ENCODE measurements around the gene RASGEF1B.

RASGEF1B gene

GRCh38 chr4:81499840-81500239 is 28.1 kb upstream of the RASGEF1B start:
- no peak for DNase-seq (ENCODE audit: low read depth)
- no peak overlapping the region for H3K4me3 ChIP-seq (ENCODE audit: low read length)
- TF ChIP-seq, protein P1, sequence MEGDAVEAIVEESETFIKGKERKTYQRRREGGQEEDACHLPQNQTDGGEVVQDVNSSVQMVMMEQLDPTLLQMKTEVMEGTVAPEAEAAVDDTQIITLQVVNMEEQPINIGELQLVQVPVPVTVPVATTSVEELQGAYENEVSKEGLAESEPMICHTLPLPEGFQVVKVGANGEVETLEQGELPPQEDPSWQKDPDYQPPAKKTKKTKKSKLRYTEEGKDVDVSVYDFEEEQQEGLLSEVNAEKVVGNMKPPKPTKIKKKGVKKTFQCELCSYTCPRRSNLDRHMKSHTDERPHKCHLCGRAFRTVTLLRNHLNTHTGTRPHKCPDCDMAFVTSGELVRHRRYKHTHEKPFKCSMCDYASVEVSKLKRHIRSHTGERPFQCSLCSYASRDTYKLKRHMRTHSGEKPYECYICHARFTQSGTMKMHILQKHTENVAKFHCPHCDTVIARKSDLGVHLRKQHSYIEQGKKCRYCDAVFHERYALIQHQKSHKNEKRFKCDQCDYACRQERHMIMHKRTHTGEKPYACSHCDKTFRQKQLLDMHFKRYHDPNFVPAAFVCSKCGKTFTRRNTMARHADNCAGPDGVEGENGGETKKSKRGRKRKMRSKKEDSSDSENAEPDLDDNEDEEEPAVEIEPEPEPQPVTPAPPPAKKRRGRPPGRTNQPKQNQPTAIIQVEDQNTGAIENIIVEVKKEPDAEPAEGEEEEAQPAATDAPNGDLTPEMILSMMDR (IDR thresholded peaks at IDR 0.05; ENCODE audit: insufficient read depth, low read depth, low read length, missing control alignments) = no peak

GRCh38 chr4:81498551-81499099 is 26.9 kb upstream of the RASGEF1B start:
- DNase-seq (ENCODE audit: low read depth) = no peak
- no peak overlapping the region for H3K4me3 ChIP-seq (ENCODE audit: low read length)
- TF ChIP-seq, protein P1 (IDR thresholded peaks at IDR 0.05; ENCODE audit: insufficient read depth, low read depth, low read length, missing control alignments) = no peak

DNA sequence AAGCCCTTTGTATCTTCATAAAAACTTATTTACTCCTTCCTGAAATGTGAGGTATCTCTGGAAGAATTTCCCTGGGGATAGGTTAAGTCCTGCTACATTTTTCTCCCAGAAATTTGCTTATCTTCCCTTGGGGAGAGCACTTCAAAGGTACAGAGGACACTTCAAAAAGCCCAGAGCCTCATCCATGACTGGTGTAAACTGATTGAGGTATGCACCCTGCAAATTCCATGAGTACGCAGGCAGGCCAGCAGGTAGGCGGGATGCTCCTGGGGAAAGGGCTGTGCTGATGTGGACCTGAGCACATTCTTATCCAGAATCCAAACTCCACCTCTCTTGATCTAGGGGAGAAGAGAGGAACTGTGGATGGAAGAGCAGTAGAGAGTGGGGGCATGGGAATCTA is 26.3 kb upstream of the RASGEF1B start:
- TF ChIP-seq, protein P1 (IDR thresholded peaks at IDR 0.05; ENCODE audit: insufficient read depth, low read depth, low read length, missing control alignments) = no peak
- H3K4me3 ChIP-seq (ENCODE audit: low read length) = no peak overlapping the region
- no peak for DNase-seq (ENCODE audit: low read depth)

DNA sequence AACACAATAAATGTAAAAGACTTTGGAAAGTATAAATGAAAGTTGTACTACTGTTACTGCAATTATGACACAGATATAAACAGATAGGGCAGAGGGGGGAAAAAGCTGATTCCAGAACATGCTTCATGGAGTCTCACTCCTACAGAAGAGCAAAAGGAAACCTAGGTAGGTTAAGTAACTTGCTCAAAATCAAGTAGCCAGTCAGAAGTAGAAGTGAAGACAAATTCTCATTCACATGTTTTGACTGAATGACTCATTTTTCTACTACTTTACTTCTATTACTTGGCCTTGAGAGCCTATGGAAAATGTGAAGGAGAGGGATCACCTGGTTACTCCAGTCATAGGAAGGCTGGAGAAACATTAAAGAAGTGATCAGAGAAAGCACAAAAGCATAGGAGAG is 23.6 kb upstream of the RASGEF1B start:
- no peak for DNase-seq (ENCODE audit: low read depth)
- TF ChIP-seq, protein P1 (IDR thresholded peaks at IDR 0.05; ENCODE audit: insufficient read depth, low read depth, low read length, missing control alignments) = no peak
- H3K4me3 ChIP-seq (ENCODE audit: low read length) = no peak overlapping the region

DNA sequence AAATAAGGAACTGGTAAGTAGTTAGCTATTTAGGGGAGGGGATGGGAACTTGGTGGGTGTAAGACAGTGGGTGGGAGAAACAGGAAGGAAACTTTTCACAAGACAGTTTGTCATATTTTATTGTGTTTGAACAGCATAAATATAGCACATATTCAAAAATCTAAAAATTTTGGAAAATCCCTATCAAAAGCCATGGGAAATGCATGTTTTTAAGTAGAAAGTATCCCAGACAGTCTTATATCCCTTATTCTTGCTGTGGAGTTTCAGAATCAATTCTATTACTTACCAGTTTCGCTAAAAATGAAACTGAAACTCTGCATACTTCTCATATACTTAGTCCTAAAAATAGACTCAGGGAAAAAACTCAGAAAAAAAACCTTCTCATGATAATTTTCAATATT is 22.3 kb upstream of the RASGEF1B start:
- no peak for DNase-seq (ENCODE audit: low read depth)
- TF ChIP-seq, protein P1 (IDR thresholded peaks at IDR 0.05; ENCODE audit: insufficient read depth, low read depth, low read length, missing control alignments) = no peak
- H3K4me3 ChIP-seq (ENCODE audit: low read length) = no peak overlapping the region

- TF ChIP-seq, protein P1 (IDR thresholded peaks at IDR 0.05; ENCODE audit: insufficient read depth, low read depth, low read length, missing control alignments) = no peak
- no peak overlapping the region for H3K4me3 ChIP-seq (ENCODE audit: low read length)
- peak; percentile 45 for DNase-seq (ENCODE audit: low read depth)
Measured at GRCh38 chr4:81492606-81493230, 21.0 kb upstream of the RASGEF1B start.

GRCh38 chr4:81491943-81492342 is 20.2 kb upstream of the RASGEF1B start:
- no peak overlapping the region for H3K4me3 ChIP-seq (ENCODE audit: low read length)
- TF ChIP-seq, protein P1 (IDR thresholded peaks at IDR 0.05; ENCODE audit: insufficient read depth, low read depth, low read length, missing control alignments) = no peak
- DNase-seq (ENCODE audit: low read depth) = no peak

All from epithelial cell of esophagus (primary cell).